Measurements from ENCODE around the gene CTSH. TPM values are rescaled to one million over a fixed set of nuclear protein-coding genes. Genes with fewer than 3 reads are reported as not detected.

The CTSH gene
- total and polyA plus RNA-seq, 2 experiments from 2014 or later: 19.7 to 19.9 TPM

DNA sequence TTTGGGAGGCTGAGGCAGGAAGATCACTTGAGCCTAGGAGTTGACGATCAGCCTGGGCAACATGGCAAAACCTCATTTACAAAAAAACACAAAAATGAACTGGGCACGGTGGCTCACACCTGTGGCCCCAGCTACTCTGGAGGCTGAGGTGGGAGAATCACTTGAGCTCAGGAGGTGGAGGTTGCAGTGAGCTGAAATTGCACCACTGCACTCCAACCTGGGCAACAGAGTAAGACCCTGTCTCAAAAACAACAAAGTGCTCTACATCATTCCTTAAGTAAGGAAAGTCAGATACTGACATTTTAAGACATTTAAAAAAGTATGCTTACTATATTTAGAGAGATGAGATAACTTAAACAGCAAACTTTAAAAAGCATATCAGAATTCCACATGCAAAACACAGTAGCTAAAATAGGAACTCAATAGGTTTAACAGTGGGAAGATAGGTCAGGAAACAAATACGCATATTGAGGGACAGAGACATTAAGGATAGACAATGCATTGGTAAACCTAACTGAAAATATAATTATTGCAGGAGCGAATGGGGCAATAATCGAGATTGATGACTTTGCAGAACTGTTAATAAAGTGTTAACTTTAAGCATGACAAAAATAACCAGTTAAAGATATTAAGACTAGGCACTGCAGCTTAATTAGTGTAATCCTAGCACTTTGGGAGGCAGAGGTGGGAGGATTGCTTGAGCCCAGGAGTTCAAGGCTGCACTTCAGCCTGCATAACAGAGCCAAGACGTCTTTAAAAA lies 40.1 kb downstream of the CTSH start:
- H3K27me3 ChIP-seq (ENCODE audit: insufficient read depth): no peaks in the 10 kb centered on the region
- H2AFZ ChIP-seq: no peak overlapping the region
- H3K79me2 ChIP-seq (replicated peaks; ENCODE audit: insufficient read depth): peaks cover 23% of the 10 kb centered on the region
- no peaks in the 10 kb centered on the region for H3K4me1 ChIP-seq (ENCODE audit: insufficient read depth)
- DNase-seq (ENCODE audit: low spot score): no peak
- H3K27me3 Mint-ChIP-seq (ENCODE audit: insufficient read depth, low read depth, poor library complexity): peaks cover 15% of the 10 kb centered on the region
- no peak for ATAC-seq
- TF ChIP-seq, protein P1, sequence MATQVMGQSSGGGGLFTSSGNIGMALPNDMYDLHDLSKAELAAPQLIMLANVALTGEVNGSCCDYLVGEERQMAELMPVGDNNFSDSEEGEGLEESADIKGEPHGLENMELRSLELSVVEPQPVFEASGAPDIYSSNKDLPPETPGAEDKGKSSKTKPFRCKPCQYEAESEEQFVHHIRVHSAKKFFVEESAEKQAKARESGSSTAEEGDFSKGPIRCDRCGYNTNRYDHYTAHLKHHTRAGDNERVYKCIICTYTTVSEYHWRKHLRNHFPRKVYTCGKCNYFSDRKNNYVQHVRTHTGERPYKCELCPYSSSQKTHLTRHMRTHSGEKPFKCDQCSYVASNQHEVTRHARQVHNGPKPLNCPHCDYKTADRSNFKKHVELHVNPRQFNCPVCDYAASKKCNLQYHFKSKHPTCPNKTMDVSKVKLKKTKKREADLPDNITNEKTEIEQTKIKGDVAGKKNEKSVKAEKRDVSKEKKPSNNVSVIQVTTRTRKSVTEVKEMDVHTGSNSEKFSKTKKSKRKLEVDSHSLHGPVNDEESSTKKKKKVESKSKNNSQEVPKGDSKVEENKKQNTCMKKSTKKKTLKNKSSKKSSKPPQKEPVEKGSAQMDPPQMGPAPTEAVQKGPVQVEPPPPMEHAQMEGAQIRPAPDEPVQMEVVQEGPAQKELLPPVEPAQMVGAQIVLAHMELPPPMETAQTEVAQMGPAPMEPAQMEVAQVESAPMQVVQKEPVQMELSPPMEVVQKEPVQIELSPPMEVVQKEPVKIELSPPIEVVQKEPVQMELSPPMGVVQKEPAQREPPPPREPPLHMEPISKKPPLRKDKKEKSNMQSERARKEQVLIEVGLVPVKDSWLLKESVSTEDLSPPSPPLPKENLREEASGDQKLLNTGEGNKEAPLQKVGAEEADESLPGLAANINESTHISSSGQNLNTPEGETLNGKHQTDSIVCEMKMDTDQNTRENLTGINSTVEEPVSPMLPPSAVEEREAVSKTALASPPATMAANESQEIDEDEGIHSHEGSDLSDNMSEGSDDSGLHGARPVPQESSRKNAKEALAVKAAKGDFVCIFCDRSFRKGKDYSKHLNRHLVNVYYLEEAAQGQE (IDR thresholded peaks at IDR 0.05; ENCODE audit: unreplicated experiment): no peak
- TF ChIP-seq NANOG (IDR thresholded peaks at IDR 0.05; ENCODE audit: borderline replicate concordance) (no peak), ZNF331 (CRISPR knock-in tag; IDR thresholded peaks at IDR 0.05; ENCODE audit: low read depth) (no peak), EZH2phosphoT487 (IDR thresholded peaks at IDR 0.05; ENCODE audit: unreplicated experiment) (no peak), ZNF114 (CRISPR knock-in tag; IDR thresholded peaks at IDR 0.05) (no peak), EZH2 (IDR thresholded peaks at IDR 0.05; ENCODE audit: low read depth, unreplicated experiment) (no peak), JUNB (IDR thresholded peaks at IDR 0.05; ENCODE audit: unreplicated experiment) (no peak), POLR2AphosphoS5 (IDR thresholded peaks at IDR 0.05; ENCODE audit: low read depth) (no peak), CREB1 (CRISPR knock-in tag; IDR thresholded peaks at IDR 0.05; ENCODE audit: low read depth) (no peak), STAT1 (IDR thresholded peaks at IDR 0.05; ENCODE audit: unreplicated experiment) (no peak), ZNF462 (CRISPR knock-in tag; IDR thresholded peaks at IDR 0.05) (no peak)
- TF ChIP-seq, protein P2, sequence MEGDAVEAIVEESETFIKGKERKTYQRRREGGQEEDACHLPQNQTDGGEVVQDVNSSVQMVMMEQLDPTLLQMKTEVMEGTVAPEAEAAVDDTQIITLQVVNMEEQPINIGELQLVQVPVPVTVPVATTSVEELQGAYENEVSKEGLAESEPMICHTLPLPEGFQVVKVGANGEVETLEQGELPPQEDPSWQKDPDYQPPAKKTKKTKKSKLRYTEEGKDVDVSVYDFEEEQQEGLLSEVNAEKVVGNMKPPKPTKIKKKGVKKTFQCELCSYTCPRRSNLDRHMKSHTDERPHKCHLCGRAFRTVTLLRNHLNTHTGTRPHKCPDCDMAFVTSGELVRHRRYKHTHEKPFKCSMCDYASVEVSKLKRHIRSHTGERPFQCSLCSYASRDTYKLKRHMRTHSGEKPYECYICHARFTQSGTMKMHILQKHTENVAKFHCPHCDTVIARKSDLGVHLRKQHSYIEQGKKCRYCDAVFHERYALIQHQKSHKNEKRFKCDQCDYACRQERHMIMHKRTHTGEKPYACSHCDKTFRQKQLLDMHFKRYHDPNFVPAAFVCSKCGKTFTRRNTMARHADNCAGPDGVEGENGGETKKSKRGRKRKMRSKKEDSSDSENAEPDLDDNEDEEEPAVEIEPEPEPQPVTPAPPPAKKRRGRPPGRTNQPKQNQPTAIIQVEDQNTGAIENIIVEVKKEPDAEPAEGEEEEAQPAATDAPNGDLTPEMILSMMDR (conservative IDR thresholded peaks at IDR 0.05; ENCODE audit: low read depth in 2 of 2): no peak
- TF ChIP-seq, protein P3, sequence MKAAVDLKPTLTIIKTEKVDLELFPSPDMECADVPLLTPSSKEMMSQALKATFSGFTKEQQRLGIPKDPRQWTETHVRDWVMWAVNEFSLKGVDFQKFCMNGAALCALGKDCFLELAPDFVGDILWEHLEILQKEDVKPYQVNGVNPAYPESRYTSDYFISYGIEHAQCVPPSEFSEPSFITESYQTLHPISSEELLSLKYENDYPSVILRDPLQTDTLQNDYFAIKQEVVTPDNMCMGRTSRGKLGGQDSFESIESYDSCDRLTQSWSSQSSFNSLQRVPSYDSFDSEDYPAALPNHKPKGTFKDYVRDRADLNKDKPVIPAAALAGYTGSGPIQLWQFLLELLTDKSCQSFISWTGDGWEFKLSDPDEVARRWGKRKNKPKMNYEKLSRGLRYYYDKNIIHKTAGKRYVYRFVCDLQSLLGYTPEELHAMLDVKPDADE (IDR thresholded peaks at IDR 0.05): no peak
- peaks cover 57% of the 10 kb centered on the region for H4K20me1 ChIP-seq (replicated peaks; ENCODE audit: insufficient read depth)
- no peak overlapping the region for H3K4me3 ChIP-seq
- H3K9me2 ChIP-seq (ENCODE audit: insufficient read depth): no peaks in the 10 kb centered on the region
- H3K4me1 Mint-ChIP-seq: peaks cover 22% of the 10 kb centered on the region
- H3K36me3 Mint-ChIP-seq (ENCODE audit: low read depth): peaks cover 72% of the 10 kb centered on the region
- H3K36me3 ChIP-seq (ENCODE audit: insufficient read depth): peaks cover 46% of the 10 kb centered on the region
- peaks cover 34% of the 10 kb centered on the region for H3F3A ChIP-seq (replicated peaks; ENCODE audit: low read depth)
- no peaks in the 10 kb centered on the region for H3K9me3 Mint-ChIP-seq
- peak overlapping the region; percentile 25; the same call in 1 of the 2 replicates for H3K27ac Mint-ChIP-seq
- peak overlapping the region; percentile 35 for H3K27ac ChIP-seq (ENCODE audit: low read depth)
- no peak overlapping the region for H3K4me3 Mint-ChIP-seq
- no peak overlapping the region for H3K4me2 ChIP-seq
